Measurements from ENCODE around the gene GPRIN1. TPM values are rescaled to one million over a fixed set of nuclear protein-coding genes. Genes with fewer than 3 reads are reported as not detected.

GPRIN1 gene
- total RNA-seq, 2 donors from 2014 or later: 2.1 to 3.1 TPM

- no peak overlapping the region for H3K4me3 ChIP-seq
- no peaks in the 10 kb centered on the region for H3K36me3 ChIP-seq
- no peak overlapping the region for H3K9ac ChIP-seq (ENCODE audit: low read depth in 2 of 2, low read length in 2 of 2)
- DNase-seq: no peak
- no peak for TF ChIP-seq CTCF (IDR thresholded peaks at IDR 0.05)
- no peak overlapping the region for H3K27ac ChIP-seq
- intact Hi-C loops (cut with DNase I): no loop called here
- H3K4me1 ChIP-seq: peaks cover 11% of the 10 kb centered on the region
- no peaks in the 10 kb centered on the region for H3K9me3 ChIP-seq
- peaks cover 37% of the 10 kb centered on the region for H3K27me3 ChIP-seq
Observed at GRCh38 chr5:176633598-176633997, 23.6 kb upstream of the GPRIN1 start.

- peaks cover 43% of the 10 kb centered on the region for H3K27me3 ChIP-seq
- no peaks in the 10 kb centered on the region for H3K36me3 ChIP-seq
- no peak for DNase-seq
- no peak for TF ChIP-seq CTCF (IDR thresholded peaks at IDR 0.05)
- H3K4me3 ChIP-seq: no peak overlapping the region
- peaks cover 11% of the 10 kb centered on the region for H3K4me1 ChIP-seq
- intact Hi-C loops (cut with DNase I): no loop called here
- no peak overlapping the region for H3K27ac ChIP-seq
- no peak overlapping the region for H3K9ac ChIP-seq (ENCODE audit: low read depth in 2 of 2, low read length in 2 of 2)
- H3K9me3 ChIP-seq: no peaks in the 10 kb centered on the region
Observed at GRCh38 chr5:176632745-176633144, 22.8 kb upstream of the GPRIN1 start.

- Histone ChIP-seq H3K36me3 (no peaks in the 10 kb centered on the region), H3K27me3 (peaks cover 50% of the 10 kb centered on the region), H3K9ac (ENCODE audit: low read depth in 2 of 2, low read length in 2 of 2) (no peak overlapping the region), H3K4me3 (no peak overlapping the region), H3K9me3 (no peaks in the 10 kb centered on the region), H3K27ac (no peak overlapping the region), H3K4me1 (peaks cover 11% of the 10 kb centered on the region)
- DNase-seq: no peak
- intact Hi-C loops (cut with DNase I): no loop called here
- no peak for TF ChIP-seq CTCF (IDR thresholded peaks at IDR 0.05)
Observed at GRCh38 chr5:176631383-176632200, 21.6 kb upstream of the GPRIN1 start.

- peaks cover 11% of the 10 kb centered on the region for H3K4me1 ChIP-seq
- TF ChIP-seq CTCF (IDR thresholded peaks at IDR 0.05): no peak
- no peak overlapping the region for H3K9ac ChIP-seq (ENCODE audit: low read depth in 2 of 2, low read length in 2 of 2)
- H3K9me3 ChIP-seq: no peaks in the 10 kb centered on the region
- intact Hi-C loops (cut with DNase I): no loop called here
- H3K4me3 ChIP-seq: peak overlapping the region; percentile 23
- no peak for DNase-seq
- H3K27me3 ChIP-seq: peaks cover 54% of the 10 kb centered on the region
- no peak overlapping the region for H3K27ac ChIP-seq
- no peaks in the 10 kb centered on the region for H3K36me3 ChIP-seq
Observed at GRCh38 chr5:176630681-176631222, 20.8 kb upstream of the GPRIN1 start.

GRCh38 chr5:176629853-176630680, 20.1 kb upstream of the GPRIN1 start, which contains the start of the genes EIF4E1B and SNCB:
Gene EIF4E1B, plus strand, starts transcription at chr5:176630675. Its CDS starts 12,113 bp downstream, at chr5:176642788.
Gene SNCB, minus strand, starts transcription at chr5:176630534. Its CDS starts 880 bp downstream, at chr5:176629654.
- TF ChIP-seq CTCF (IDR thresholded peaks at IDR 0.05): no peak
- Histone ChIP-seq H3K27me3 (peaks cover 61% of the 10 kb centered on the region), H3K27ac (no peak within 1 kb of the TSS), H3K36me3 (no peaks in the 10 kb centered on the region), H3K4me1 (peaks cover 11% of the 10 kb centered on the region), H3K9ac (ENCODE audit: low read depth in 2 of 2, low read length in 2 of 2) (no peak within 1 kb of the TSS), H3K9me3 (no peaks in the 10 kb centered on the region), H3K4me3 (peak within 1 kb of the TSS; percentile 23)
- DNase-seq: no peak
- intact Hi-C loops (cut with DNase I): no loop called here
